Measurements from ENCODE around the gene NXN. TPM values are rescaled to one million over a fixed set of nuclear protein-coding genes. Genes with fewer than 3 reads are reported as not detected.

Gene NXN
- polyA plus RNA-seq, 3 donors = not detected

- no peaks in the 10 kb centered on the region for H3K27me3 ChIP-seq (ENCODE audit: control insufficient read depth in 2 of 2, insufficient read depth in 2 of 2, low read length in 2 of 2)
- H3K27me3 Mint-ChIP-seq (ENCODE audit: low read depth in 3 of 3) = no peaks in the 10 kb centered on the region
- H3K36me3 ChIP-seq (replicated peaks in 1 of 2; ENCODE audit: control insufficient read depth in 1 of 2, insufficient read depth in 2 of 2, low read length in 2 of 2) = peaks cover 68 to 84% of the 10 kb centered on the region in 2 donors
- no peaks in the 10 kb centered on the region for H3K9me3 Mint-ChIP-seq
- intact Hi-C loops (cut with micrococcal nuclease) = no loop called here
- no peak overlapping the region for H3K27ac Mint-ChIP-seq
- H3K4me3 Mint-ChIP-seq = no peak overlapping the region
- H3K79me2 ChIP-seq (ENCODE audit: insufficient read depth, low read length) = peaks cover 3% of the 10 kb centered on the region
- DNase-seq = no peak
- no peaks in the 10 kb centered on the region for H3K4me1 Mint-ChIP-seq
- TF ChIP-seq CTCF (IDR thresholded peaks at IDR 0.05) = no peak
- peaks cover 80% of the 10 kb centered on the region for H4K20me1 ChIP-seq (ENCODE audit: insufficient read depth, low read length)
- no peak overlapping the region for H3K4me2 ChIP-seq (replicated peaks; ENCODE audit: extremely low read depth, low read length, poor library complexity, severe bottlenecking)
- no peak overlapping the region for H2AFZ ChIP-seq (ENCODE audit: insufficient read depth, low read depth, low read length, poor library complexity, severe bottlenecking)
- H3K27ac ChIP-seq (ENCODE audit: low read depth in 1 of 2, low read length in 2 of 2) = no peak overlapping the region
- WGBS (ENCODE audit: insufficient coverage) = 98% methylated on average over 7 of the region's 10 CpGs
- H3K4me1 ChIP-seq (ENCODE audit: control insufficient read depth in 1 of 2, insufficient read depth in 2 of 2, low read length in 2 of 2) = no peaks in the 10 kb centered on the region
- H3K4me3 ChIP-seq (replicated peaks in 1 of 3; ENCODE audit: low read depth in 2 of 3, low read length in 3 of 3) = no peak overlapping the region
- peaks cover 57 to 72% of the 10 kb centered on the region in 2 donors for H3K36me3 Mint-ChIP-seq
- H3K9ac ChIP-seq (ENCODE audit: insufficient read depth, low read length, poor library complexity, severe bottlenecking) = no peak overlapping the region
- no peaks in the 10 kb centered on the region for H3K9me3 ChIP-seq (replicated peaks in 1 of 2; ENCODE audit: control insufficient read depth in 1 of 2, insufficient read depth in 1 of 2, low read length in 2 of 2)
These were observed 31.6 kb upstream of the NXN start for GRCh38 chr17:1011138-1011537.

GRCh38 chr17:1010586-1010985 lies 31.0 kb upstream of the NXN start:
- Mint-ChIP-seq H3K4me3 (no peak overlapping the region), H3K9me3 (no peaks in the 10 kb centered on the region), H3K27me3 (ENCODE audit: low read depth in 3 of 3) (peaks cover 0 to 2% (median 0%) of the 10 kb centered on the region in 3 donors), H3K4me1 (no peaks in the 10 kb centered on the region), H3K36me3 (peaks cover 56 to 73% of the 10 kb centered on the region in 2 donors), H3K27ac (no peak overlapping the region)
- no peaks in the 10 kb centered on the region for H3K4me1 ChIP-seq (ENCODE audit: control insufficient read depth in 1 of 2, insufficient read depth in 2 of 2, low read length in 2 of 2)
- DNase-seq = no peak
- H3K9ac ChIP-seq (ENCODE audit: insufficient read depth, low read length, poor library complexity, severe bottlenecking) = no peak overlapping the region
- no peaks in the 10 kb centered on the region for H3K27me3 ChIP-seq (ENCODE audit: control insufficient read depth in 2 of 2, insufficient read depth in 2 of 2, low read length in 2 of 2)
- H3K36me3 ChIP-seq (replicated peaks in 1 of 2; ENCODE audit: control insufficient read depth in 1 of 2, insufficient read depth in 2 of 2, low read length in 2 of 2) = peaks cover 74 to 86% of the 10 kb centered on the region in 2 donors
- no peak overlapping the region for H3K4me3 ChIP-seq (replicated peaks in 1 of 3; ENCODE audit: low read depth in 2 of 3, low read length in 3 of 3)
- peaks cover 3% of the 10 kb centered on the region for H3K79me2 ChIP-seq (ENCODE audit: insufficient read depth, low read length)
- no peak overlapping the region for H2AFZ ChIP-seq (ENCODE audit: insufficient read depth, low read depth, low read length, poor library complexity, severe bottlenecking)
- H3K27ac ChIP-seq (ENCODE audit: low read depth in 1 of 2, low read length in 2 of 2) = no peak overlapping the region
- no peak for TF ChIP-seq CTCF (IDR thresholded peaks at IDR 0.05)
- intact Hi-C loops (cut with micrococcal nuclease) = no loop called here
- peaks cover 80% of the 10 kb centered on the region for H4K20me1 ChIP-seq (ENCODE audit: insufficient read depth, low read length)
- 99% methylated on average over 5 of the region's 14 CpGs for WGBS (ENCODE audit: insufficient coverage)
- no peaks in the 10 kb centered on the region for H3K9me3 ChIP-seq (replicated peaks in 1 of 2; ENCODE audit: control insufficient read depth in 1 of 2, insufficient read depth in 1 of 2, low read length in 2 of 2)
- no peak overlapping the region for H3K4me2 ChIP-seq (replicated peaks; ENCODE audit: extremely low read depth, low read length, poor library complexity, severe bottlenecking)
